Measurements from ENCODE around the gene GRAMD1B.

Gene GRAMD1B

DNA sequence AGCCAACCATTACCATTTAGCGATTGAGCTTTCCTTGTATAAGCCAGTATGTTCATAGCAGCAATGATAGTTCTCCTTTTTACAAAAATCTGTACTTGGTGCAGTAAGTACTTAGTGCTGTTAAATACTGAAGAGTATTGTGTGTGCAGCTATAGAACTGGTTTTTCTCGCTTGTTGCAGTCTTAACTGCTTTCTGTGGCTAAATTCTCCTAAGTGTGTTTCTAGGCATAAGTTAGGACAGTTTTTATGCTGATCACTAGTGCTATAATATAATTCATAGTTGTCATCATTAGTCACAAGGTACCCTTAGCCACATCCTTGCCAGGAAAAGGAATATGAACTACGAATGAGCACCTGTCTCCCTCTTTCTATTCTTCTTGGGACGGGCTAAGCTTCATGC lies 107.7 kb downstream of the GRAMD1B start:
- Histone ChIP-seq H3K4me3 (ENCODE audit: low read length in 2 of 2) (no peak overlapping the region), H3K4me1 (ENCODE audit: control insufficient read depth, insufficient read depth, low read length) (no peaks in the 10 kb centered on the region), H3K9ac (ENCODE audit: low read length in 2 of 2) (no peak overlapping the region), H3K36me3 (ENCODE audit: control insufficient read depth in 2 of 2, insufficient read depth in 2 of 2, low read length in 2 of 2) (no peaks in the 10 kb centered on the region), H3K27me3 (ENCODE audit: control insufficient read depth in 1 of 2, insufficient read depth in 2 of 2, low read length in 2 of 2) (no peaks in the 10 kb centered on the region), H3K27ac (ENCODE audit: low read length) (no peak overlapping the region), H3K9me3 (ENCODE audit: control insufficient read depth in 2 of 2, low read length in 2 of 2) (no peaks in the 10 kb centered on the region)

DNA sequence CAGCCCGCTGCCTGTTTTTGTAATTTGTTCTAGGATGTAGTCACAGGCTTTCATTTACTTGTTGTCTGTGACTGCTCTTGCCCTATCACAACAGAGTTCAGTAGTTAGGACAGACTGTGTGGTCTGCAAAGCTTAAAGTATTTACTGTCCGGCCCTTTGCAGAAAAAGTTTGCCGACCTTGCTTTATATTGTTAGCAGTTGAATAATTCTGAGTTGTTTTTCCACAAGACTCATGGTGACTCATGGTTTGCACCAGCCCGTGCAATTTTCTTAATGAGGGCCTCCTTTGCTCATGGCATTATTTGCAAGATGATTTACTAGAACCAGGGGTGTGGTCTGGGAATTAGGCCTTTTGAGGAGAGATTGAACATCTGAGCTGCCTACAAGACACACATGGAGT lies 113.7 kb downstream of the GRAMD1B start:
- Histone ChIP-seq H3K4me3 (ENCODE audit: low read length in 2 of 2) (no peak overlapping the region), H3K9ac (ENCODE audit: low read length in 2 of 2) (no peak overlapping the region), H3K27ac (ENCODE audit: low read length) (no peak overlapping the region), H3K27me3 (ENCODE audit: control insufficient read depth in 1 of 2, insufficient read depth in 2 of 2, low read length in 2 of 2) (peaks cover 0 to 4% of the 10 kb centered on the region in 2 donors), H3K36me3 (ENCODE audit: control insufficient read depth in 2 of 2, insufficient read depth in 2 of 2, low read length in 2 of 2) (no peaks in the 10 kb centered on the region), H3K9me3 (ENCODE audit: control insufficient read depth in 2 of 2, low read length in 2 of 2) (no peaks in the 10 kb centered on the region), H3K4me1 (ENCODE audit: control insufficient read depth, insufficient read depth, low read length) (no peaks in the 10 kb centered on the region)

- H3K27me3 ChIP-seq (ENCODE audit: control insufficient read depth in 1 of 2, insufficient read depth in 2 of 2, low read length in 2 of 2): peaks cover 0 to 4% of the 10 kb centered on the region in 2 donors
- H3K27ac ChIP-seq (ENCODE audit: low read length): no peak overlapping the region
- no peaks in the 10 kb centered on the region for H3K36me3 ChIP-seq (ENCODE audit: control insufficient read depth in 2 of 2, insufficient read depth in 2 of 2, low read length in 2 of 2)
- H3K9me3 ChIP-seq (ENCODE audit: control insufficient read depth in 2 of 2, low read length in 2 of 2): no peaks in the 10 kb centered on the region
- no peak overlapping the region for H3K9ac ChIP-seq (ENCODE audit: low read length in 2 of 2)
- H3K4me1 ChIP-seq (ENCODE audit: control insufficient read depth, insufficient read depth, low read length): no peaks in the 10 kb centered on the region
- H3K4me3 ChIP-seq (ENCODE audit: low read length in 2 of 2): no peak overlapping the region
Measured at GRCh38 chr11:123544631-123545375, 114.7 kb downstream of the GRAMD1B start.

GRCh38 chr11:123545726-123546270 lies 115.7 kb downstream of the GRAMD1B start:
- Histone ChIP-seq H3K27me3 (ENCODE audit: control insufficient read depth in 1 of 2, insufficient read depth in 2 of 2, low read length in 2 of 2) (peaks cover 0 to 4% of the 10 kb centered on the region in 2 donors), H3K36me3 (ENCODE audit: control insufficient read depth in 2 of 2, insufficient read depth in 2 of 2, low read length in 2 of 2) (no peaks in the 10 kb centered on the region), H3K9me3 (ENCODE audit: control insufficient read depth in 2 of 2, low read length in 2 of 2) (no peaks in the 10 kb centered on the region), H3K9ac (ENCODE audit: low read length in 2 of 2) (no peak overlapping the region), H3K27ac (ENCODE audit: low read length) (no peak overlapping the region), H3K4me1 (ENCODE audit: control insufficient read depth, insufficient read depth, low read length) (no peaks in the 10 kb centered on the region), H3K4me3 (ENCODE audit: low read length in 2 of 2) (no peak overlapping the region)

- H3K9ac ChIP-seq (ENCODE audit: low read length in 2 of 2): no peak overlapping the region
- H3K9me3 ChIP-seq (ENCODE audit: control insufficient read depth in 2 of 2, low read length in 2 of 2): no peaks in the 10 kb centered on the region
- no peaks in the 10 kb centered on the region for H3K4me1 ChIP-seq (ENCODE audit: control insufficient read depth, insufficient read depth, low read length)
- H3K27me3 ChIP-seq (ENCODE audit: control insufficient read depth in 1 of 2, insufficient read depth in 2 of 2, low read length in 2 of 2): peaks cover 0 to 4% of the 10 kb centered on the region in 2 donors
- no peak overlapping the region for H3K4me3 ChIP-seq (ENCODE audit: low read length in 2 of 2)
- no peak overlapping the region for H3K27ac ChIP-seq (ENCODE audit: low read length)
- H3K36me3 ChIP-seq (ENCODE audit: control insufficient read depth in 2 of 2, insufficient read depth in 2 of 2, low read length in 2 of 2): no peaks in the 10 kb centered on the region
Measured at GRCh38 chr11:123546515-123546914, 116.4 kb downstream of the GRAMD1B start.

DNA sequence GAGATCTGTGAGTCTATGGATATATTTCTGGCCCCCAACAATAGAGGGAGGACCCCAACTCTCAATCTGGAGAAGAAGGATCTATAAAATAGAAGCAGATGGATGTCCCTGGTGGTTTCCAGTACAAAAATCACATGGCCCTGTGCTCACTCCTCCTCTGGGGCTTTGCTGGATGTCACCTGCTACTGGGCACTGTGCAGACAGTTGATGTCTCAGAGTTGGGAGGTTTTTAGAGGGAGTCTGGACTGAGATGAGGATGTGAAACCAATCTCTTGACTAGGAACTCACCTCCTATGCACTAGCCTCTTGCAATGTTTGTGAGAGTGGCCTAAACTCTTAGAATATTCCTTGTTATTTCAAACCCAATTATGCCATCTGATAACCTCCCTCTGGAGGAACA lies 117.1 kb downstream of the GRAMD1B start:
- Histone ChIP-seq H3K9ac (ENCODE audit: low read length in 2 of 2) (no peak overlapping the region), H3K27me3 (ENCODE audit: control insufficient read depth in 1 of 2, insufficient read depth in 2 of 2, low read length in 2 of 2) (peaks cover 0 to 4% of the 10 kb centered on the region in 2 donors), H3K4me3 (ENCODE audit: low read length in 2 of 2) (no peak overlapping the region), H3K4me1 (ENCODE audit: control insufficient read depth, insufficient read depth, low read length) (no peaks in the 10 kb centered on the region), H3K9me3 (ENCODE audit: control insufficient read depth in 2 of 2, low read length in 2 of 2) (no peaks in the 10 kb centered on the region), H3K36me3 (ENCODE audit: control insufficient read depth in 2 of 2, insufficient read depth in 2 of 2, low read length in 2 of 2) (no peaks in the 10 kb centered on the region), H3K27ac (ENCODE audit: low read length) (no peak overlapping the region)

DNA sequence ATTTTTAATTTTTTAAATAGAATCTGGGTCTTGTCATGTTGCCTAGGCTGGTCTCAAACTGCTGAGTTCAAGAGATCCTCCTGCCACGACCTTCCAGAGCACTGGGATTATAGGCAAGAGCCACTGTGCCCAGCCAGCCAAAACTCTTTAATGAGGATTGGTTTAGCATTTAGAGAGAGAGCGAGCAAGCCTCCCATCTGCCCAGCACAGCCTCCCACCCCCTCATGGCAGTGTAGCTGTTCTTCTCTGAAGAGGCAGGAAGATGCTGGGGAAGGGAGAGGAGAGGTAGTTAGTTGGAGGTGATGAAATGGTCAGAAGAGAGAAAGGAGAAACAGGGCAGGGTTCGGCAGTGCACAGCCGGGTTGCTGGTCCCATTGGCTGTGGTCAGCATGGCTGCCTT lies 118.7 kb downstream of the GRAMD1B start:
- Histone ChIP-seq H3K9ac (ENCODE audit: low read length in 2 of 2) (no peak overlapping the region), H3K27me3 (ENCODE audit: control insufficient read depth in 1 of 2, insufficient read depth in 2 of 2, low read length in 2 of 2) (peaks cover 0 to 4% of the 10 kb centered on the region in 2 donors), H3K9me3 (ENCODE audit: control insufficient read depth in 2 of 2, low read length in 2 of 2) (no peaks in the 10 kb centered on the region), H3K36me3 (ENCODE audit: control insufficient read depth in 2 of 2, insufficient read depth in 2 of 2, low read length in 2 of 2) (no peaks in the 10 kb centered on the region), H3K4me3 (ENCODE audit: low read length in 2 of 2) (no peak overlapping the region), H3K27ac (ENCODE audit: low read length) (no peak overlapping the region), H3K4me1 (ENCODE audit: control insufficient read depth, insufficient read depth, low read length) (no peaks in the 10 kb centered on the region)

- Histone ChIP-seq H3K9ac (ENCODE audit: low read length in 2 of 2) (no peak overlapping the region), H3K27ac (ENCODE audit: low read length) (no peak overlapping the region), H3K27me3 (ENCODE audit: control insufficient read depth in 1 of 2, insufficient read depth in 2 of 2, low read length in 2 of 2) (no peaks in the 10 kb centered on the region), H3K36me3 (ENCODE audit: control insufficient read depth in 2 of 2, insufficient read depth in 2 of 2, low read length in 2 of 2) (no peaks in the 10 kb centered on the region), H3K4me1 (ENCODE audit: control insufficient read depth, insufficient read depth, low read length) (no peaks in the 10 kb centered on the region), H3K9me3 (ENCODE audit: control insufficient read depth in 2 of 2, low read length in 2 of 2) (no peaks in the 10 kb centered on the region), H3K4me3 (ENCODE audit: low read length in 2 of 2) (no peak overlapping the region)
Measured at GRCh38 chr11:123549926-123550917, 120.2 kb downstream of the GRAMD1B start.

DNA sequence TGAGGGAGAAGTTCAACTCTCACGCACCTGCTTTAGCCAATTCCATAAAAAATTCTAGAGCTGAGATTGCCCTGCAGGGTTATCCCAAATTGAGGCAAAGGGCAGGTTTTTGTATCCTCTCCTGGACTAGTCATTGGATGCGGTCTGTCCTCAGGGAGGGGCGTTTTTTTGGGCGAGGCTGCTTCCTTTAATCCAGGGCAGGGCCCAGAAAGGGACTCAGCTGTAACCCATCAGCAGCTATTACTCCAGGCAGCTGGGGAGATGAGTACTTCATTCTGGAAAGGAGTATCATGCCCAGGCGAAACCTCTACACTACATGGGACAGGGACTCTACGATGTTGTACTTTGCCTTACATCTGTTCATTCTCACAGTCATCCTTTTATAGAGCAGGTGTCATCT lies 121.0 kb downstream of the GRAMD1B start:
- Histone ChIP-seq H3K9me3 (ENCODE audit: control insufficient read depth in 2 of 2, low read length in 2 of 2) (no peaks in the 10 kb centered on the region), H3K9ac (ENCODE audit: low read length in 2 of 2) (no peak overlapping the region), H3K4me3 (ENCODE audit: low read length in 2 of 2) (no peak overlapping the region), H3K36me3 (ENCODE audit: control insufficient read depth in 2 of 2, insufficient read depth in 2 of 2, low read length in 2 of 2) (no peaks in the 10 kb centered on the region), H3K27me3 (ENCODE audit: control insufficient read depth in 1 of 2, insufficient read depth in 2 of 2, low read length in 2 of 2) (no peaks in the 10 kb centered on the region), H3K27ac (ENCODE audit: low read length) (no peak overlapping the region), H3K4me1 (ENCODE audit: control insufficient read depth, insufficient read depth, low read length) (no peaks in the 10 kb centered on the region)

DNA sequence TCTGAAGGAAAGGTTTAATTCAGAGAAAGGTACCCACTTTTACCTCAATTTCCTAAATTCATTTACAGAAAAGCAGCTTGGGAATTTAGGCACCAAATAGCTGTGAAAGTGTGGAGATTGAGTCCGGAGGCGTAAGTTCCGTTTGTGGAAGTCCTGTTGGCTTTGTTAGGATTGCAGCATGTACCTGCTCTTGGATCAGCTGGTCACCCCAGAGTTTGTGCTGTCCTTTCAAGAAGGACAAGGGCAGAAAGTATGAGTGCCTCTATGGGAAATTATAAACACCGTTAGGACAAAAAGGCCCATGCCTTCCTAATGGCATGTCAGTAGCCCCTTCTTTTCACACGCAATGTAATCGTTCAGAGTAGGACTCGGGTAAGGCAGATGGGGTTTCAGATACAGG lies 126.6 kb downstream of the GRAMD1B start:
- Histone ChIP-seq H3K27me3 (ENCODE audit: control insufficient read depth in 1 of 2, insufficient read depth in 2 of 2, low read length in 2 of 2) (peaks cover 0 to 2% of the 10 kb centered on the region in 2 donors), H3K27ac (ENCODE audit: low read length) (no peak overlapping the region), H3K4me3 (ENCODE audit: low read length in 2 of 2) (no peak overlapping the region), H3K9me3 (ENCODE audit: control insufficient read depth in 2 of 2, low read length in 2 of 2) (no peaks in the 10 kb centered on the region), H3K36me3 (ENCODE audit: control insufficient read depth in 2 of 2, insufficient read depth in 2 of 2, low read length in 2 of 2) (no peaks in the 10 kb centered on the region), H3K4me1 (ENCODE audit: control insufficient read depth, insufficient read depth, low read length) (peaks cover 17% of the 10 kb centered on the region), H3K9ac (ENCODE audit: low read length in 2 of 2) (no peak overlapping the region)
